Measurements from ENCODE around the gene GPD2. TPM values are rescaled to one million over a fixed set of nuclear protein-coding genes. Genes with fewer than 3 reads are reported as not detected.

GPD2 gene
- total RNA-seq, 2 donors from 2014 or later: 20.0 to 24.9 TPM

DNA sequence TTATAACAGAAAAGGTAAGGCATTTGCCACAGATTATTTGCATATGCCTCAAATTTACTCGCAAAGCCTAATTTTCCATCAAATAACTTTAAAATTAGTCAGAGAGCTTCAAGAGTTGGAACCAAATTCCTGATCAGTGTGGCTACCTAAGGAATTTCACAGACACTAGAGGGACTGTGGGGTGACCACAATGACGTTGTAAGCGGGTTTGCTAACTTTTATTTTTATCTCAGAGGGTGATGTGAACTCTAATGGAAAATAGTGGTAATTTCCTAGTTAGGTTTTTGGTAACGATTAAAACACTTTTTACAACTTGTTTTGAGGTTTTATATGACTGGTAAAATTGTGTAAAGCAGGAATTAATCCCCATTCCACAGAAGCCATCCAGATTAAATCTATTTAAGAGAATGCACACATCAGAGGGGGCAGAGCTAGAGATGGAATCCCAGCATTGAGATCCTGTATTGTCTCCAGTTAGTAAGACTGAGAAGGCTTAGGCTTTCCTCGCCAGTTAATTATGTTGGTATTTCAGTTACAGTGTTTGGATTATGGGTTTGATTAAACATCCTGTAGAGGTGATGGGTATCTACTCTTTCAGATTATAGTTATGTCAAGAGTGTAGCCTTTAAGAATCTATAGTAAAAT is 129.0 kb downstream of the GPD2 start:
- H3K4me3 Mint-ChIP-seq: no peak overlapping the region
- ATAC-seq (replicated peaks in 1 of 2) (no peak), DNase-seq (no peak)
- H3K27me3 Mint-ChIP-seq (ENCODE audit: low read depth): no peaks in the 10 kb centered on the region
- H3K36me3 Mint-ChIP-seq (ENCODE audit: insufficient read depth in 2 of 2): no peaks in the 10 kb centered on the region
- H3K4me1 Mint-ChIP-seq (ENCODE audit: low read depth): peaks cover 7% of the 10 kb centered on the region
- H3K27ac Mint-ChIP-seq: no peak overlapping the region
- no peaks in the 10 kb centered on the region for H3K9me3 Mint-ChIP-seq

- no peak for DNase-seq
- H3K27me3 Mint-ChIP-seq (ENCODE audit: low read depth): no peaks in the 10 kb centered on the region
- peaks cover 0 to 2% of the 10 kb centered on the region in 2 donors for H3K36me3 Mint-ChIP-seq (ENCODE audit: insufficient read depth in 2 of 2)
- H3K4me3 Mint-ChIP-seq: no peak overlapping the region
- H3K4me1 Mint-ChIP-seq (ENCODE audit: low read depth): peaks cover 13% of the 10 kb centered on the region
- no peaks in the 10 kb centered on the region for H3K9me3 Mint-ChIP-seq
- ATAC-seq (replicated peaks in 1 of 2): no peak
- H3K27ac Mint-ChIP-seq: no peak overlapping the region
These were observed 137.5 kb downstream of the GPD2 start for GRCh38 chr2:156573710-156574109.

GRCh38 chr2:156574112-156574511 is 137.9 kb downstream of the GPD2 start:
- ATAC-seq (replicated peaks in 1 of 2) (no peak), DNase-seq (no peak)
- no peak overlapping the region for H3K27ac Mint-ChIP-seq
- H3K9me3 Mint-ChIP-seq: no peaks in the 10 kb centered on the region
- H3K36me3 Mint-ChIP-seq (ENCODE audit: insufficient read depth in 2 of 2): peaks cover 0 to 2% of the 10 kb centered on the region in 2 donors
- H3K4me3 Mint-ChIP-seq: no peak overlapping the region
- H3K27me3 Mint-ChIP-seq (ENCODE audit: low read depth): no peaks in the 10 kb centered on the region
- peaks cover 13% of the 10 kb centered on the region for H3K4me1 Mint-ChIP-seq (ENCODE audit: low read depth)

- Mint-ChIP-seq H3K27ac (no peak overlapping the region), H3K27me3 (ENCODE audit: low read depth) (no peaks in the 10 kb centered on the region), H3K4me1 (ENCODE audit: low read depth) (peaks cover 20% of the 10 kb centered on the region), H3K36me3 (ENCODE audit: insufficient read depth in 2 of 2) (peaks cover 0 to 2% of the 10 kb centered on the region in 2 donors), H3K4me3 (no peak overlapping the region), H3K9me3 (no peaks in the 10 kb centered on the region)
- no peak for ATAC-seq (replicated peaks in 1 of 2)
- no peak for DNase-seq
These were observed 139.8 kb downstream of the GPD2 start for GRCh38 chr2:156576005-156576404.

DNA sequence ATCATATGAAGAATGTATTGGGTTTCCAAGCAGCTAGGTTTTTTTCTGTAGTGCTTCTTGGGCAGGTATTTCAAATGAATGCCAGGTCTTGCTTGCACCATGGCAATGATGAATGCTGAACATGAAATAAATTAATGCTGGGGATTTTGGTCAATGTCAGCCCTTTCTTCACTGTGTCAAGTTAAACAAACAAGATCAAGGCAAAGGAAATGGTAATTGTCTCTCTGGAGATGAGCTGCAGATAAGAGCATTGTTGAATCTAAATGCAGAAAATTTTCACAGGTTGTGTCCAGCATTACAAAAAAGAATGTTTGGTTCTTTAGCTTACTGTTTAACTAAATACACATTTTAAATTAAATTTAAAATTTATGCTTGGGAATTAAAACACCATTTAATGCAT is 144.3 kb downstream of the GPD2 start:
- H3K27ac Mint-ChIP-seq: no peak overlapping the region
- no peak overlapping the region for H3K4me3 Mint-ChIP-seq
- H3K4me1 Mint-ChIP-seq (ENCODE audit: low read depth): peaks cover 7% of the 10 kb centered on the region
- H3K27me3 Mint-ChIP-seq (ENCODE audit: low read depth): no peaks in the 10 kb centered on the region
- DNase-seq (no peak), ATAC-seq (replicated peaks in 1 of 2) (no peak)
- no peaks in the 10 kb centered on the region for H3K9me3 Mint-ChIP-seq
- H3K36me3 Mint-ChIP-seq (ENCODE audit: insufficient read depth in 2 of 2): no peaks in the 10 kb centered on the region

DNA sequence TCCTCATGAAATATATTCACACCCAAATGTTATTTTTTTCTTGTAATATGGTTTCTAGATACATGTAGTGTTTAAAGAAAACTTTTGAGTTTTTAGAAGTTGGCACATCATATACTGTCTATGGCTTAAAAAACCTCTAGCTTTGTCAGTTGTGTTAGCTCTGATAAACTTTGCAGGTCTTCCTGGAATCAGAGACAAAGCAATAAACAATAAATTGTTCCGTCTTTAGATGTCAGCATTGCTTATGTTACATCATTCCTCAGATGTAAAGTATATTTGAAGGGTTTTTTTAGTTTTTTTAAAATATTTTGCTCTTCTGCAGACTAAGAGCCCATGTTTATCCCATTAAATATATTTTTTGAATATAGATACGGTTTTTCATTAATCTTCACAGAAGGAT is 145.1 kb downstream of the GPD2 start:
- Mint-ChIP-seq H3K27ac (no peak overlapping the region), H3K36me3 (ENCODE audit: insufficient read depth in 2 of 2) (no peaks in the 10 kb centered on the region), H3K27me3 (ENCODE audit: low read depth) (no peaks in the 10 kb centered on the region)

DNA sequence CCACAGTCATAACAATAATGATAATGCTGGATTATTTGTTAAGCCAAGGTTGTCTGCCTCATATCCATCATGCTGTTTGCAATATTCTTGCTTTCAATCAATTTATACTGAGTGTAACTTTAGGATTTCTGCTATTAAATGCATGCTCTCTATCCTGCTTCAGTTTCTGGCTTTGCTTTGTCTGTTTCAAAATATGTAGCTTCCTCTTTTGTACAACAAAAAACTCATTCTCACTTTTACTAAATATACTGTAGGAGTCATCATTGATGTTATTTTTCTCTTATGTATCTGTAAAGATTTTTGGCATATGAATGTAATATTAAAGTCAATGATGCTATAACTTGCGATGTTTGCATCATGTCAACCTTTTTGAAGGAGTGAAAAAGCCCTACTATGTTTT is 149.3 kb downstream of the GPD2 start:
- ATAC-seq (replicated peaks in 1 of 2) (no peak), DNase-seq (no peak)
- H3K4me1 Mint-ChIP-seq (ENCODE audit: low read depth): peaks cover 5% of the 10 kb centered on the region
- H3K9me3 Mint-ChIP-seq: no peaks in the 10 kb centered on the region
- H3K27ac Mint-ChIP-seq: no peak overlapping the region
- H3K36me3 Mint-ChIP-seq (ENCODE audit: insufficient read depth in 2 of 2): no peaks in the 10 kb centered on the region
- H3K4me3 Mint-ChIP-seq: no peak overlapping the region
- H3K27me3 Mint-ChIP-seq (ENCODE audit: low read depth): no peaks in the 10 kb centered on the region

More for the DNA sequence above, 145.1 kb downstream of the GPD2 start:
- DNase-seq: no peak
- H3K4me1 Mint-ChIP-seq (ENCODE audit: low read depth): peaks cover 7% of the 10 kb centered on the region
- H3K4me3 Mint-ChIP-seq: no peak overlapping the region
- ATAC-seq (replicated peaks in 1 of 2): no peak
- H3K9me3 Mint-ChIP-seq: no peaks in the 10 kb centered on the region

GRCh38 chr2:156586621-156587020 is 150.4 kb downstream of the GPD2 start:
- ATAC-seq (replicated peaks in 1 of 2) (no peak), DNase-seq (no peak)
- Mint-ChIP-seq H3K27me3 (ENCODE audit: low read depth) (no peaks in the 10 kb centered on the region), H3K4me1 (ENCODE audit: low read depth) (no peaks in the 10 kb centered on the region), H3K36me3 (ENCODE audit: insufficient read depth in 2 of 2) (no peaks in the 10 kb centered on the region), H3K27ac (no peak overlapping the region), H3K9me3 (no peaks in the 10 kb centered on the region), H3K4me3 (no peak overlapping the region)

DNA sequence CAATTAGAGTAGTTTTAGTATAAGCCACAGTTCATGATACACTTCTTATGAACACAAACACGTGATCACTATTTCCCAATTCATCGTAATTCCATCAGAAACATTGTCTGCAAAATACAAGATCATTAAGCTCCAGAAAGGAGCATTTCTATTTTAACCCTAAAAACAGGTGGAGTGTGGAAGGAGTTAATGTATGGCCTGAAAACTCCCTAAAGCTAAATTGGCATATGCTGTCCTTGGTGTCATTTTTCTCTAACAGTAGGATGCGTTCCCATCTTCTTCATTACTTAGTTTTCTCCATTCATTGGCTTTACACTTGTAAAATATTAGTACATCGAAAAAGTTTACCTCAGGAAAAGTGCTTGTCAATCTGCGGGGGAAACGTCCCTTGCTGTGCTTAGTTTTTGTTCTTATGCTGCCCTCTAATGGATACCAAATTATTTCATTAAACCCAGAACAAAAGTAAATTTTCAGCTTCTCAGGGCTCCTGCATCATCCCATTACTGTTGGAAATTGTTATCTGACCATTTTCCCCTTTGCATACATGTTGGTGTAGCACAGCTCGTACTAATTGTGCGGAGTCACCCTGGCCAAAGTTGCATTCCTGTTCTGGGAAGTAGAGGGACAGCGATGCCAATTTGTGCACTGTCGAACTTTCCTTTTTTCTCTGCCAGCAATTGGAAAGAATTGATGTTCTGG is 153.4 kb downstream of the GPD2 start:
- no peak overlapping the region for H3K4me3 Mint-ChIP-seq
- H3K27me3 Mint-ChIP-seq (ENCODE audit: low read depth): no peaks in the 10 kb centered on the region
- ATAC-seq (replicated peaks in 1 of 2) (peak in 1 of 2 donors; percentile 49), DNase-seq (peak; percentile 4 to 11)
- no peaks in the 10 kb centered on the region for H3K4me1 Mint-ChIP-seq (ENCODE audit: low read depth)
- no peak overlapping the region for H3K27ac Mint-ChIP-seq
- no peaks in the 10 kb centered on the region for H3K36me3 Mint-ChIP-seq (ENCODE audit: insufficient read depth in 2 of 2)
- no peaks in the 10 kb centered on the region for H3K9me3 Mint-ChIP-seq

GRCh38 chr2:156590085-156590739 is 154.0 kb downstream of the GPD2 start:
- Mint-ChIP-seq H3K27me3 (ENCODE audit: low read depth) (no peaks in the 10 kb centered on the region), H3K4me3 (no peak overlapping the region), H3K36me3 (ENCODE audit: insufficient read depth in 2 of 2) (no peaks in the 10 kb centered on the region), H3K9me3 (no peaks in the 10 kb centered on the region), H3K27ac (no peak overlapping the region), H3K4me1 (ENCODE audit: low read depth) (no peaks in the 10 kb centered on the region)
- DNase-seq: no peak
- no peak for ATAC-seq (replicated peaks in 1 of 2)

DNA sequence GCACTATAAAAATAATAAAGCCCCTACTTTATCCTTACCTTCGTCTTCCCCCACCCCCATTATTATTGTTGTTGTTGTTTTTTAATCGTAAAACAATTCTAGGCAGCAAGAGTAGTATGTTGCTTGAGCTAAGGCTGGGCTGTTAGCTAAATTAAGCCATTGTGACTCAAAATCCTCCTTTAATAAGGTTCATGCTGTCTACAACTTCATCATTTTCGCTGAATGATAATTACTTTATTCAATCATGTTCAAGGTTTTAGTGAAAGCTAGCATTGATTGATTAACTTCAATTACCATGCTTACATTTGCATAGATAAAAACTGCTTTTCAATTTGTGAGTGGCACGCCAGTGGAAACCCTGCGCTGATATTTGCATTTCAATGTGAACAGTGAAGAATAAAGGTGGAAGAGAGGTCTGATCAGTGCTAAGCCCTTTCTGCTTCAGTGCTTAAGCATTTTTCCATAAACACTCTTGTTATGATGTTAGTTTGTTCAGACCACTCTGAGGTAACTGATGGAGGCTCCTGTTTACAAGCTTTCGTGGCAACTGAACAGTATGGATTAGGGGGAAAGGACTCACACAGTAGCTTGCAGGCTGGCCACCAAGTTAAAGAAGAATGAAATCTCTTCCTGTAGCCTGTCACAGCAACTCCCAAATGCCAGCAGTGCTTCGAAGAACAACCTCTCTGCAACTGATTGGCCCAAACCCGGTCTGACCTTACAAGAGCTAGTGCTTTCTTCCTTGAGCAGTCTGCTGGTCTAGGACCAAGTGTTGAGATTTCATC is 156.8 kb downstream of the GPD2 start:
- Mint-ChIP-seq H3K27ac (no peak overlapping the region), H3K27me3 (ENCODE audit: low read depth) (no peaks in the 10 kb centered on the region)

GRCh38 chr2:156593594-156593921 is 157.4 kb downstream of the GPD2 start:
- DNase-seq (no peak), ATAC-seq (replicated peaks in 1 of 2) (no peak)
- H3K27ac Mint-ChIP-seq: no peak overlapping the region
- no peaks in the 10 kb centered on the region for H3K36me3 Mint-ChIP-seq (ENCODE audit: insufficient read depth in 2 of 2)
- no peaks in the 10 kb centered on the region for H3K4me1 Mint-ChIP-seq (ENCODE audit: low read depth)
- no peak overlapping the region for H3K4me3 Mint-ChIP-seq
- H3K27me3 Mint-ChIP-seq (ENCODE audit: low read depth): no peaks in the 10 kb centered on the region
- no peaks in the 10 kb centered on the region for H3K9me3 Mint-ChIP-seq

More for the DNA sequence above, 156.8 kb downstream of the GPD2 start:
- Mint-ChIP-seq H3K4me1 (ENCODE audit: low read depth) (no peaks in the 10 kb centered on the region), H3K36me3 (ENCODE audit: insufficient read depth in 2 of 2) (no peaks in the 10 kb centered on the region), H3K4me3 (no peak overlapping the region), H3K9me3 (no peaks in the 10 kb centered on the region)
- DNase-seq (no peak), ATAC-seq (replicated peaks in 1 of 2) (no peak)

DNA sequence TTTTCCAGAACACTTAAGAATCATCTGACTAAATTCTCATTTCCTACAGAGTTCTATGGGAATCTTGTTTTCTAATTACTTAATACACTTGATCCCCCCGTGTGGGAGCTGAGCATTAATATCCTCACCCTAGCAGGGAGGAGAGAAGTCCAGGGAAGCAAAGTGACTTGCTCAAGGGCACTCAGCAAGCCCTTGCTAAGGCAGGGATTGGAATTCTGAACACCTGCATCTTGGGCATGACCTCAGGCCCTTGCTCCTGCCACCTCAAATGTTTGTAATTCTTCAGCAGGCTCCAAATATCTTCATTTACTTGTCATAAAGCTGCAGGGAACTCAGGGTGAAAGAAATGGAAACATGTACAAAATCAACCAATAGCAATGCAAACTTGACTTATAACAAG is 162.4 kb downstream of the GPD2 start:
- no peaks in the 10 kb centered on the region for H3K36me3 Mint-ChIP-seq (ENCODE audit: insufficient read depth in 2 of 2)
- ATAC-seq (replicated peaks in 1 of 2): no peak
- no peaks in the 10 kb centered on the region for H3K9me3 Mint-ChIP-seq
- H3K4me1 Mint-ChIP-seq (ENCODE audit: low read depth): no peaks in the 10 kb centered on the region
- peaks cover 6% of the 10 kb centered on the region for H3K27me3 Mint-ChIP-seq (ENCODE audit: low read depth)
- H3K4me3 Mint-ChIP-seq: no peak overlapping the region
- no peak for DNase-seq
- H3K27ac Mint-ChIP-seq: no peak overlapping the region
